Colonic mucosa (tissue), 4 donors: ENCODE results near the gene DLG4. TPM values are rescaled to one million over a fixed set of nuclear protein-coding genes. Genes with fewer than 3 reads are reported as not detected.

Experiments
- DNase-seq: peaks from one replicate; pipeline ENCODE4 v3.0.0-alpha.2; 2020
- H3K27ac ChIP-seq: fragments of 200-600 bp; one replicate; pipeline ENCODE4 v1.8.0; 2021
- H3K27me3 ChIP-seq: fragments of 200-600 bp; one replicate; pipeline ENCODE4 v1.8.0; 2021
- H3K36me3 ChIP-seq: fragments of 200-600 bp; one replicate; pipeline ENCODE4 v1.8.0; 2021
- H3K4me1 ChIP-seq: fragments of 200-600 bp; one replicate; pipeline ENCODE4 v1.8.0; 2021; ENCODE audit warnings: mild to moderate bottlenecking
- H3K4me3 ChIP-seq: fragments of 200-600 bp; one replicate; pipeline ENCODE4 v1.8.0; 2021
- H3K9ac ChIP-seq, 2 donors: one replicate each; pipeline ENCODE4 v1.7.0; 2013; ENCODE audit warnings: control low read depth in 2 of 2, low read depth in 2 of 2, low read length in 2 of 2
- H3K9me3 ChIP-seq: fragments of 200-600 bp; one replicate; pipeline ENCODE4 v1.8.0; 2021
- intact Hi-C: fragments of 100-400 bp; cut with DNase I; formaldehyde crosslinking; loops from one replicate; pipeline ENCODE4 v1.14.1; 2022
- total RNA-seq, 2 donors: library from RNA; stranded (reverse); fragmentation: NEBNext Ultra II Directional in 1 of 2; extraction: Animal tissue kit (Norgen Biotek cat#: 25700) in 1 of 2; gene quantifications; one replicate each; pipeline ENCODE4 v1.2.1, GENCODE V29; 2021
- TF ChIP-seq, protein P1 (sequence below): fragments of 200-600 bp; IDR thresholded peaks from one replicate; pipeline ENCODE4 v1.8.0; 2022; ENCODE audit warnings: antibody characterized with exemption, mild to moderate bottlenecking
- donor health status: healthy.
- donor health status: DM: no; HTN: no; CAD: no.
- donor health status: DM: no; HTN: no; CAD: no.

DLG4 gene
- total RNA-seq, 2 donors from 2014 or later = 4.8 to 5.6 TPM

DNA sequence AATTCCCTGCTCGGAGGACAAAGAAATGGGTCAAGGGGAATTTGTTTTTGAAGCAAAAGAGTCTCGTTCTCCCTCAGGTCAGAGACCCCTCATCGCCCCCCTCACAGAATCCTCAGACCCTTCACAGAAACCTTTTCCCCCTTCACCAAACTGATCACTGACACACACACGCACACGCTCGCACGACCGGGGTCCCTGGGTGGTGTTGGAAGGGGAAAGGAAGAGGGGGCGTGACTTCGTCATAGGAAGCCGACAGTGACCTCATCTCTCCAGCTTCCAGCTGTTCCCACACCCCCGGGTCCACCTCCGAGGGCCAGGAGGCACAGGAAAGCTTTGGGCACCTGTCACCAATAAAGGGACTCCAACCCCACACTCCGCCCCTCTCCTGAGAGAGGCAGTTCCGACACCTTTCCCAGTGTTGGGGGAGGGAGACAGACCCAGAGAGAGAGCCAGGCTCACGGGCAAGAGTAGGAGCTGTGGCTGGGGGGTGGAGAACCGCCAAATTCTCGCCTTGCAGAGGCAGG, 41.6 kb downstream of the DLG4 start:
- peaks cover 7% of the 10 kb centered on the region for H3K4me1 ChIP-seq
- TF ChIP-seq, protein P1, sequence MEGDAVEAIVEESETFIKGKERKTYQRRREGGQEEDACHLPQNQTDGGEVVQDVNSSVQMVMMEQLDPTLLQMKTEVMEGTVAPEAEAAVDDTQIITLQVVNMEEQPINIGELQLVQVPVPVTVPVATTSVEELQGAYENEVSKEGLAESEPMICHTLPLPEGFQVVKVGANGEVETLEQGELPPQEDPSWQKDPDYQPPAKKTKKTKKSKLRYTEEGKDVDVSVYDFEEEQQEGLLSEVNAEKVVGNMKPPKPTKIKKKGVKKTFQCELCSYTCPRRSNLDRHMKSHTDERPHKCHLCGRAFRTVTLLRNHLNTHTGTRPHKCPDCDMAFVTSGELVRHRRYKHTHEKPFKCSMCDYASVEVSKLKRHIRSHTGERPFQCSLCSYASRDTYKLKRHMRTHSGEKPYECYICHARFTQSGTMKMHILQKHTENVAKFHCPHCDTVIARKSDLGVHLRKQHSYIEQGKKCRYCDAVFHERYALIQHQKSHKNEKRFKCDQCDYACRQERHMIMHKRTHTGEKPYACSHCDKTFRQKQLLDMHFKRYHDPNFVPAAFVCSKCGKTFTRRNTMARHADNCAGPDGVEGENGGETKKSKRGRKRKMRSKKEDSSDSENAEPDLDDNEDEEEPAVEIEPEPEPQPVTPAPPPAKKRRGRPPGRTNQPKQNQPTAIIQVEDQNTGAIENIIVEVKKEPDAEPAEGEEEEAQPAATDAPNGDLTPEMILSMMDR = no peak
- H3K27ac ChIP-seq = no peak overlapping the region
- no peak for DNase-seq
- H3K36me3 ChIP-seq = no peaks in the 10 kb centered on the region
- no peaks in the 10 kb centered on the region for H3K27me3 ChIP-seq
- no peaks in the 10 kb centered on the region for H3K9me3 ChIP-seq
- intact Hi-C loops = loop anchor here (2.0 kb wide), 1 partner anchor 127 kb away; no protein-coding TSS in a partner anchor
- H3K9ac ChIP-seq = peak overlapping the region in 1 of 2 donors; percentile 39
- H3K4me3 ChIP-seq = peak overlapping the region; percentile 24

DNA sequence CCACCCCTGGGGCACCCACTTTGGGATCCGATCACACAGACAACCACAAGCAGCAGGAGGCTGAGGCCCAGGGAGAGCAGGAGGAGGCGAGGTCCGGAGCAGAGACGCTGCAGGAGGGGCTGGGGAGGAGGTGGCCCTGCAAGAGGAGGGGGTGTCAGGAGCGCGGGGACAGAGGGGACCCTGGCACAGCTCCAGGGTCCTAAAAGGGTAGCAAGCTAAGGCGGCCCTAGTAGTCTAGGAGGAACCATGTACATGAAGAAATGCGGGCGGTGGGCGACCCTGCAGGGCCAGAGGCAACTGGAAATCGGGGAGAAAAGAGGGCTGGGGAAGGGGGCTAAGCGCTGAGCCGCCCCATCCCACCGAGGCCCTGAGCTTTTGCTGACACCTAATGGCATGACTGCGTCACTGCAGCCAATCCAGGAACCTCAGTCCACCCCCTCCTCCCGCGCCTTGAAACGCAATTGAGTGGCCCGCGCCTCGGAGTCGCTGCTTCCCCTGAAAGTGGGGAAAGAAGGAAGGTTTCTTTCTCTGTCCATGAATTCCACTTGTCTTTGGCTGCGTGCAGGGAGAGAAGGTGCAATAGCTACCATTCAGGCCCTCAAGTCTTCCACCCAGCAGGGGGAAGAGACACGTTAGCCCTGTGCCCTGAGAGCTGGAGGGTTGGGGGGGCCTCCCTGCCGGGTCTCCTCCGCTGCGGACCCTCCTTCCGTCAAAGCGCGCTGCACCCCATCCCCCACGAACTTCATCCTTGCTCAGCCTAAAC, 42.3 kb downstream of the DLG4 start:
- Histone ChIP-seq H3K9ac (peak overlapping the region in 1 of 2 donors; percentile 39), H3K4me1 (peaks cover 7% of the 10 kb centered on the region), H3K9me3 (no peaks in the 10 kb centered on the region), H3K27ac (no peak overlapping the region), H3K4me3 (peak overlapping the region; percentile 24), H3K36me3 (no peaks in the 10 kb centered on the region), H3K27me3 (no peaks in the 10 kb centered on the region)
- intact Hi-C loops = loop anchor here (2.0 kb wide), 1 partner anchor 127 kb away; no protein-coding TSS in a partner anchor
- DNase-seq = peak; percentile 64
- TF ChIP-seq, protein P1 = peak; percentile 87

DNA sequence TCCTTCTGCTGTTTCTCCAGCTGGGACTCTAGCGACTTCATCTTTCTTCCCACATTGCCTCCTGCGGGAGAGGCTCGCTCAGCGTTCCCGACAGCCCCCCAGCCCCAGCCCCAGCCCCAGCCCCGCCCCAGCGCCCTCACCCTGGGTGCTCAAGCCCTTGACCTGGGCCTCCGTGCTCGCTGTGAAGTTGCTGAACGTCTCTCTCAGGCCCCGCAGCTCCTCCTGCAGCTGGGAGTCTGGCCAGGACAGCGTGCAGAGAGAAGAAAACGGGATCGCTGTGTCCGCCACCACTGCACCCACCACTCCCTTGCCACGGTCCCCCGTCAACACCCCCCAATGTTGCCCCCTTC, 42.8 kb downstream of the DLG4 start:
- Histone ChIP-seq H3K9ac (no peak overlapping the region), H3K27me3 (no peaks in the 10 kb centered on the region)
- intact Hi-C loops = loop anchor here (2.0 kb wide), 1 partner anchor 126 kb away; no protein-coding TSS in a partner anchor

DNA sequence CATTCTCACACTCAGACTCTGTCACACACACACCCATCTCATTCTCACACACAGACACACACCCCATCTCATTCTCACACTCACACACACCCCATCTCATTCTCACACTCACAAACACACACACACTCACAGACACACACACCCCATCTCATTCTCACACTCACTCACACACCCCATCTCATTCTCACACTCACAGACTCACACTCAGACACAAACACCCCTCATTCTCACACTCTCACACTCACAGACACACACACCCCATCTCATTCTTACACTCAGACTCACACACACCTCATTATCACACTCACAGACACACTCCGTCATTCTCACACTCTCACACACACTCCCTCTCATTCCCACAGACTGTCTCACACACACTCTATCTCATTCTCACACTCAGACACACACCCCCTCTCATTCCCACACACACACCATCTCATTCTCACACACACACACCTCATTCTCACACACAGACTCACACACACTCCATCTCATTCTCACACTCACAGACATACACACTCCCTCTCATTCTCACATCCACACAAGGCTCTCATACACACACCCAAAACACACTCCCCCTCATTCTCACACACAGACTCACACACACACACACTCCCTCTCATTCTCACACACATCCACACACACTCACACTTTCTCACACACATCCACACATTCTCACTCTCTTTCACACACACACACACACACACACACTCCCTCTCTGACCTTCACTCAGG, 43.4 kb downstream of the DLG4 start:
- Histone ChIP-seq H3K27ac (no peak overlapping the region), H3K4me3 (no peak overlapping the region), H3K9ac (no peak overlapping the region), H3K9me3 (no peaks in the 10 kb centered on the region), H3K36me3 (no peaks in the 10 kb centered on the region), H3K4me1 (peaks cover 7% of the 10 kb centered on the region), H3K27me3 (no peaks in the 10 kb centered on the region)
- TF ChIP-seq, protein P1 = no peak
- intact Hi-C loops = loop anchor here (2.0 kb wide), 1 partner anchor 125 kb away; no protein-coding TSS in a partner anchor
- no peak for DNase-seq

More for the DNA sequence above, 42.8 kb downstream of the DLG4 start:
- H3K4me1 ChIP-seq = peaks cover 7% of the 10 kb centered on the region
- no peak overlapping the region for H3K27ac ChIP-seq
- no peaks in the 10 kb centered on the region for H3K36me3 ChIP-seq
- no peak overlapping the region for H3K4me3 ChIP-seq
- TF ChIP-seq, protein P1 = no peak
- DNase-seq = no peak
- no peaks in the 10 kb centered on the region for H3K9me3 ChIP-seq

DNA sequence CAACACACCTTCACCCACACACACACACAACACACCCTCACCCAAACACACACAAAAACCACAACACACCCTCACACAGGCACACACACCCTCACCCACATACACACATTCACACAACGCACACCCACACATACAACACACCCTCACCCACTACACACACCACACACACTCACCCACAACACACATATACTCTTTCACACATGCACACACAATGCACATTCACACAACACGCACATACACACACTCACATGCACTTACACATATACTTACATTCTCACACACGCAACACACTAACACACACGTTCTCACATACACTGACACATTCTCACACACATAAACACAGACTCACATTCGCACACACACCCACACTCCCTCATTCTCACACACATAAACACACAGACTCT, 44.3 kb downstream of the DLG4 start:
- intact Hi-C loops = no loop called here

More for the DNA sequence above, 44.3 kb downstream of the DLG4 start:
- Histone ChIP-seq H3K9me3 (no peaks in the 10 kb centered on the region), H3K27me3 (no peaks in the 10 kb centered on the region), H3K27ac (no peak overlapping the region), H3K36me3 (no peaks in the 10 kb centered on the region), H3K4me1 (peaks cover 7% of the 10 kb centered on the region), H3K9ac (no peak overlapping the region), H3K4me3 (no peak overlapping the region)
- no peak for DNase-seq
- TF ChIP-seq, protein P1 = no peak
